Measurements from ENCODE around the gene PARL. TPM values are rescaled to one million over a fixed set of nuclear protein-coding genes. Genes with fewer than 3 reads are reported as not detected.
A peak's percentile ranks its signal among the peaks of the same experiment; 100 is the strongest.

PARL gene
- polyA plus RNA-seq, 1 experiment = 46.2 TPM

DNA sequence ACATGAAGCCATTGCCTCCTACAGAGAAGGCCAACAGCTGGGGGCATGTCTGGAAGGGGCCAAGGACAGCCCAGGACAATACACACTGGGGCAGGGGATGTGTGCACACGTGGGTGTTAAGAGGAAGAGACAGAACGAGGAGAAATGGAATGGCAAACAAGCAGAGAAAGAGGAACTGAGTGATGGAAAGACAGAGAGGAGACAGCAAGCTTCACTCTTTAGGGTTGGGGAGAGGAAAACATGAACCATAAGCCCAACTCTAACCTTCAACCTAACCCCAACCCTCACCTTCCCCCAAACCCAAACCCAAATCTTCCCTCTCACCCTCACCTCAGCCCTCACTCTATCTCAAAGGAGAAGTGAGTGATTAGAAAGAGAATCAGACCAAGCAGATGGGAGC is 11.9 kb upstream of the PARL start:
- Histone ChIP-seq H3K9me3 (ENCODE audit: control insufficient read depth, insufficient read depth, low read length) (no peaks in the 10 kb centered on the region), H3K27ac (ENCODE audit: low read depth, low read length) (no peak overlapping the region), H3K4me3 (ENCODE audit: low read depth, low read length) (no peak overlapping the region), H3K27me3 (ENCODE audit: control insufficient read depth, insufficient read depth, low read length) (peaks cover 17% of the 10 kb centered on the region)
- no peak for TF ChIP-seq CTCF (IDR thresholded peaks at IDR 0.05; ENCODE audit: low read depth, low read length)
- no peak for DNase-seq (ENCODE audit: low read depth, low spot score)
- ChIA-PET CTCF (interaction anchor here (0.8 to 3.8 kb wide), 11 partner anchors 11 to 617 kb away, joined by 3 to 48 read pairs (median 10); partner anchors contain the start of genes ABCC5, EEF1AKMT4, EIF2B5 and PARL), POLR2A (no interaction called here)

GRCh38 chr3:183896184-183896583 is 11.5 kb upstream of the PARL start:
- no peak overlapping the region for H3K27ac ChIP-seq (ENCODE audit: low read depth, low read length)
- DNase-seq (ENCODE audit: low read depth, low spot score) = no peak
- no peak overlapping the region for H3K4me3 ChIP-seq (ENCODE audit: low read depth, low read length)
- H3K9me3 ChIP-seq (ENCODE audit: control insufficient read depth, insufficient read depth, low read length) = no peaks in the 10 kb centered on the region
- CTCF ChIA-PET = interaction anchor here (0.7 to 3.8 kb wide), 42 partner anchors 8 to 617 kb away, joined by 3 to 48 read pairs (median 5); partner anchors contain the start of genes ABCC5, AP2M1, EEF1AKMT4 and EIF2B5
- TF ChIP-seq CTCF (IDR thresholded peaks at IDR 0.05; ENCODE audit: low read depth, low read length) = no peak
- peaks cover 15% of the 10 kb centered on the region for H3K27me3 ChIP-seq (ENCODE audit: control insufficient read depth, insufficient read depth, low read length)
- POLR2A ChIA-PET = no interaction called here

GRCh38 chr3:183895774-183896173 is 11.1 kb upstream of the PARL start:
- ChIA-PET CTCF (interaction anchor here (0.6 to 3.8 kb wide), 58 partner anchors 8 to 913 kb away, joined by 3 to 48 read pairs (median 5); partner anchors contain the start of genes ABCC5, AP2M1, EEF1AKMT4 and EIF2B5), POLR2A (interaction anchor here (0.7 kb wide), 1 partner anchor 239 kb away, joined by 5 read pairs; the partner anchor contains the start of gene EIF2B5)
- Histone ChIP-seq H3K9me3 (ENCODE audit: control insufficient read depth, insufficient read depth, low read length) (no peaks in the 10 kb centered on the region), H3K4me3 (ENCODE audit: low read depth, low read length) (no peak overlapping the region), H3K27ac (ENCODE audit: low read depth, low read length) (no peak overlapping the region), H3K27me3 (ENCODE audit: control insufficient read depth, insufficient read depth, low read length) (peaks cover 15% of the 10 kb centered on the region)
- no peak for TF ChIP-seq CTCF (IDR thresholded peaks at IDR 0.05; ENCODE audit: low read depth, low read length)
- no peak for DNase-seq (ENCODE audit: low read depth, low spot score)

- peak; percentile 20 for DNase-seq (ENCODE audit: low read depth, low spot score)
- peak; percentile 91 for TF ChIP-seq CTCF (IDR thresholded peaks at IDR 0.05; ENCODE audit: low read depth, low read length)
- Histone ChIP-seq H3K4me3 (ENCODE audit: low read depth, low read length) (no peak overlapping the region), H3K9me3 (ENCODE audit: control insufficient read depth, insufficient read depth, low read length) (no peaks in the 10 kb centered on the region), H3K27me3 (ENCODE audit: control insufficient read depth, insufficient read depth, low read length) (peaks cover 16% of the 10 kb centered on the region), H3K27ac (ENCODE audit: low read depth, low read length) (no peak overlapping the region)
- CTCF ChIA-PET = interaction anchor here (0.6 to 3.8 kb wide), 58 partner anchors 9 to 912 kb away, joined by 3 to 48 read pairs (median 5); partner anchors contain the start of genes ABCC5, AP2M1, EEF1AKMT4 and EIF2B5
- POLR2A ChIA-PET = interaction anchor here (0.7 kb wide), 1 partner anchor 239 kb away, joined by 5 read pairs; the partner anchor contains the start of gene EIF2B5
Observed at GRCh38 chr3:183895296-183895695, 10.6 kb upstream of the PARL start.

GRCh38 chr3:183892610-183893214 is 8.0 kb upstream of the PARL start:
- Histone ChIP-seq H3K27me3 (ENCODE audit: control insufficient read depth, insufficient read depth, low read length) (peaks cover 12% of the 10 kb centered on the region), H3K27ac (ENCODE audit: low read depth, low read length) (no peak overlapping the region), H3K9me3 (ENCODE audit: control insufficient read depth, insufficient read depth, low read length) (no peaks in the 10 kb centered on the region), H3K4me3 (ENCODE audit: low read depth, low read length) (no peak overlapping the region)
- ChIA-PET CTCF (interaction anchor here (1.0 to 2.1 kb wide), 4 partner anchors 8 to 357 kb away, joined by 3 to 5 read pairs (median 3); partner anchors contain the start of genes ABCC5 and PARL), POLR2A (interaction anchor here (0.6 kb wide), 1 partner anchor 455 kb away, joined by 5 read pairs; no protein-coding TSS in a partner anchor)
- no peak for DNase-seq (ENCODE audit: low read depth, low spot score)
- no peak for TF ChIP-seq CTCF (IDR thresholded peaks at IDR 0.05; ENCODE audit: low read depth, low read length)
